Medulla oblongata (tissue), 1 donor: Measurements from ENCODE around the gene THSD4.

Experiments used
- DNase-seq: peaks from one replicate; pipeline ENCODE4 v3.0.0-alpha.2; 2015; ENCODE audit errors: extremely low spot score

THSD4 gene

GRCh38 chr15:71809346-71809745, 694.1 kb downstream of the THSD4 start:
- DNase-seq = no peak

- DNase-seq = no peak
Measured at GRCh38 chr15:71810256-71811035, 695.2 kb downstream of the THSD4 start, which contains the start of gene NR2E3. NR2E3 (plus strand) TSS chr15:71810554; CDS start chr15:71810744, 190 bp downstream.

GRCh38 chr15:71811036-71811736, 695.9 kb downstream of the THSD4 start:
- no peak for DNase-seq

GRCh38 chr15:71811752-71812735, 696.8 kb downstream of the THSD4 start:
- DNase-seq = no peak

- DNase-seq = no peak
Measured at GRCh38 chr15:71812966-71813722, 697.9 kb downstream of the THSD4 start.

- DNase-seq = no peak
Measured at GRCh38 chr15:71813723-71814470, 698.6 kb downstream of the THSD4 start.

- no peak for DNase-seq
Measured at GRCh38 chr15:71815301-71815700, 700.0 kb downstream of the THSD4 start.

- no peak for DNase-seq
Measured at GRCh38 chr15:71817351-71817750, 702.1 kb downstream of the THSD4 start.

- no peak for DNase-seq
Measured at GRCh38 chr15:71820127-71820526, 704.9 kb downstream of the THSD4 start.

- DNase-seq = no peak
Measured at GRCh38 chr15:71821547-71822129, 706.4 kb downstream of the THSD4 start.

- DNase-seq = no peak
Measured at GRCh38 chr15:71822890-71823630, 707.8 kb downstream of the THSD4 start.

- no peak for DNase-seq
Measured at GRCh38 chr15:71823801-71824200, 708.5 kb downstream of the THSD4 start.

GRCh38 chr15:71825021-71825730, 709.9 kb downstream of the THSD4 start:
- no peak for DNase-seq

- no peak for DNase-seq
Measured at GRCh38 chr15:71826196-71826595, 710.9 kb downstream of the THSD4 start.

- no peak for DNase-seq
Measured at GRCh38 chr15:71830981-71831380, 715.7 kb downstream of the THSD4 start.
